AG09319 (cell line): ENCODE data around the gene GABRP.
"Not testable (repeated sequence)": the region's sequence is repeated elsewhere in the genome, so short reads cannot be mapped to it uniquely, and the experiment has no call there.

Source experiments
- DNase-seq: peaks from one replicate; pipeline ENCODE4 v3.0.0-alpha.2; 2010; ENCODE audit warnings: low read depth; ENCODE audit errors: extremely low read depth
- TF ChIP-seq, protein P1 (sequence below): IDR thresholded peaks from 2 replicates; pipeline ENCODE4 v1.5.1; 2011; ENCODE audit warnings: low read depth, mild to moderate bottlenecking, inconsistent platforms, low read length, moderate library complexity

Gene GABRP

DNA sequence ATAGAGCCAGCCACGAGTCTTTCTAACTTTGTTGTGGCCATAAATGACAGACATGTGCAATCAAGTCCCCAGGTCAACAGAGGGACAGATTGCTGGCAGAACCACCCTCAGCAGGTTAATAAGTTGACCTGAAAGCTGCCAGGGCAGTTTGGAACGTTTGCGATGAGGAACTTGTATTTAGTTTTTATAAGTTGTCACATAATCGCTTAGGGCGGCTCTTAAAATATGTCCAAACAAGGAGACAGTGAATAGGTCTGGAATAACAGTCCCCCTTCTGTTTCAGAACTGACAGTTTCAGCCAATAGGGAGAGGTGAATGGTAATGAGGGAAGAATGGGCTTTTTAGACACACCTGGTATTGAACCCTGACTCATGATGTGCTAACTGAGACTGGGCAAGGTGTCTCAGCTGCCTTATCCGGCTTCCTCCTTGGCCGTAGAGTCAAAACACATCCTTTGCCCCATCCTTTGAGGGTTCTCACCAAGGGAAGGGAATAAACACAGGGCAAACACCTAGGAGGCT, 33.6 kb upstream of the GABRP start:
- DNase-seq: no peak
- TF ChIP-seq, protein P1, sequence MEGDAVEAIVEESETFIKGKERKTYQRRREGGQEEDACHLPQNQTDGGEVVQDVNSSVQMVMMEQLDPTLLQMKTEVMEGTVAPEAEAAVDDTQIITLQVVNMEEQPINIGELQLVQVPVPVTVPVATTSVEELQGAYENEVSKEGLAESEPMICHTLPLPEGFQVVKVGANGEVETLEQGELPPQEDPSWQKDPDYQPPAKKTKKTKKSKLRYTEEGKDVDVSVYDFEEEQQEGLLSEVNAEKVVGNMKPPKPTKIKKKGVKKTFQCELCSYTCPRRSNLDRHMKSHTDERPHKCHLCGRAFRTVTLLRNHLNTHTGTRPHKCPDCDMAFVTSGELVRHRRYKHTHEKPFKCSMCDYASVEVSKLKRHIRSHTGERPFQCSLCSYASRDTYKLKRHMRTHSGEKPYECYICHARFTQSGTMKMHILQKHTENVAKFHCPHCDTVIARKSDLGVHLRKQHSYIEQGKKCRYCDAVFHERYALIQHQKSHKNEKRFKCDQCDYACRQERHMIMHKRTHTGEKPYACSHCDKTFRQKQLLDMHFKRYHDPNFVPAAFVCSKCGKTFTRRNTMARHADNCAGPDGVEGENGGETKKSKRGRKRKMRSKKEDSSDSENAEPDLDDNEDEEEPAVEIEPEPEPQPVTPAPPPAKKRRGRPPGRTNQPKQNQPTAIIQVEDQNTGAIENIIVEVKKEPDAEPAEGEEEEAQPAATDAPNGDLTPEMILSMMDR: no peak

DNA sequence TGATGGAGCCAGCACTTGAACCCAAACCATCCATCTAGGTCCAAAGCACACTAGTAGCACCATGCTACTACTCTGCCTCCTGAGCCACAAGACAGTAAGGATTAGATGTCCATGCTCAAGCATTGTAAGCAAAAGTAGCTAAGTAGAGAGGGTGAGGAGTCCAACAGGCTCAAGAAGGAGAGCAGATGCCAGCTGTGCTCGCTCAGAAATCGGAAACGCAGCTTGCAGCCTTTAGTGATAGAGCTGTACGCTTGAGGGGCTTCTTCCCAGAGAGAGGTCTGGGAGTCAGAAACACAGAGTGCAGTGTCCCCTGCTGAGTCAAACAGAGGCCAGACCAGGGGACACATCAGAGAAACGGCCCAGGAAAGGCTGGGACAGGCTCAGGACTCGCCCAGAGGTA, 32.7 kb upstream of the GABRP start:
- no peak for DNase-seq
- TF ChIP-seq, protein P1: no peak

DNA sequence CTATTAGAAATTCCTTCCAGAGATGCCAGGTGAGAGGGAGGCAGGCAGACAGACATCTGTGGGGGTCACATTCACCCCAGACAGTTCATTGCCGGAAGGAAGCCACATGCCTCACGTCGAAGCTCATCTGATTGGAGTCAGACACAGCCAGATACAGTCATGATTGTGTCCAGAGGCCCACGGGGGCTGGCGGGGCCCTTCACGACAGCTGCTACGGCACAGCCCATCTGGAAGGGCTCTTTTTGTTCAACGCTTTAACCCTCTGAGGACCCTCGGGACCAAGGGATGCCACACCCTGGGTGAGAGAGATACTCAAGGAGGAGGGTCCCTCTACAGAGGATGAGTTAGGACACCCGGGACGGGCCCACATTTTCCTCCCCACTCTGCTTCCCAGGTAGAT, 31.9 kb upstream of the GABRP start:
- DNase-seq: no peak
- TF ChIP-seq, protein P1: no peak

DNA sequence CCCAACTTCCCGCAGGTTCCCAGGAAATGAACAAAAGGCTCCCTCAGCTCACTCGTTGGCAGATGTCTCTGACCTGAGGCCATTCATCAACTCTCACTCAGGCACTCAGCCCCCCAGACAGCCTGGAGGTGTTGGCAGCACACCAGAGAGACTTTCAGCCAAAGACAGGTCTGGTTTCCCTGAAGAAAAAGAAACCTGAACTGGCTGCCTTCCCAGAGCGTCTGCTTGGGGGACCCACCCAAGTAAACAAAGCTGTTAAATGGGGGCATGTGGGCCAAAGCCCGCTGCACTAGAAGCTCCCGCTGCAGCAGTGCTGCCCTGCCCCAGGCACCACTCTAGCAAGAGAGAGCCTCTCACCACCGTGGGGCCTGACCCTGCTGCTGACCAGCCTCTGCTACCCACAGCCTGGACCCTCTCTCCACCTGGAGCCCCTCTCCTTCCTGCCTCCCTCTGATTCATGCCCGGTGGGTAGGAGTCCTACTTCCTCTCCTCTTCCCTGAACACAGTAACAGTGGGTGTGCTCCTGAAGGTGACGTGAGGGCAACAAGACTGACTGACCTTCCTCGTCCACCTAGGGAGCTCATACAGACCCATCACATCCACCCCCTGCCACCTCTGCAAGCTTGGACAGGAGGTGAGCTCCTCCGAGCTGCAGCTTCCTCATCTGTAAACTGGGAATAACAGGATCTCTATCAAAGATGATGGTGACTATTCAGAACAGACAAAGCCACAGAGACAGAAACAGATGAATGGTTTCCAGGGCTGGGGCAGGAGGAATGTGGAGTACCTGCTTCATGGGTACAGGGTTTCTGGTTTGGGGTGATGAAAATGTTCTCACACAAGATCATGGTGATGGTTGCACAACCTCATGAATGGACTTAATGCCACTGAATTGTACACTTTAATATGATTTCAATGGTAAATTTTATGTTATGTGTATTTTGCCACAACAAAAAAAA, 31.0 kb upstream of the GABRP start:
- DNase-seq: no peak
- TF ChIP-seq, protein P1: no peak

DNA sequence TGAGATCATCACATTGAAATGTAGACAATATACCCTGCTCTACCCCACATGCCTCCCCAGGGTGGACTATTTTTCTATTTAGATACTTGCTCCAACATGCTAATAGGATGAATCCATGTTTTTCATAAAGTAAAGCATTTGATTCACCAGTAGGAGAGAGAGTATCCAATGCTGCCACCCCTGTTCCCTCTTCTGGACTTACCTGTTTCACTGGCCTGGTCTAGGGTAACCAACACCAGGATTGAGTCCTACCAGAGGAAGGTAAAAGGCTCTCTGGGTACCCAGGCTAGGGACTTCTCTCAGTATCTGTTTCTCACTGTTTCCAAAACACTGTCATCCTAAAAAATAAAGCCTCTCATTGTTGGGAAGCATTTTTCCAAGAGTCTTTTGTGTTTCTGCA, 30.2 kb upstream of the GABRP start:
- DNase-seq: no peak
- TF ChIP-seq, protein P1: no peak

DNA sequence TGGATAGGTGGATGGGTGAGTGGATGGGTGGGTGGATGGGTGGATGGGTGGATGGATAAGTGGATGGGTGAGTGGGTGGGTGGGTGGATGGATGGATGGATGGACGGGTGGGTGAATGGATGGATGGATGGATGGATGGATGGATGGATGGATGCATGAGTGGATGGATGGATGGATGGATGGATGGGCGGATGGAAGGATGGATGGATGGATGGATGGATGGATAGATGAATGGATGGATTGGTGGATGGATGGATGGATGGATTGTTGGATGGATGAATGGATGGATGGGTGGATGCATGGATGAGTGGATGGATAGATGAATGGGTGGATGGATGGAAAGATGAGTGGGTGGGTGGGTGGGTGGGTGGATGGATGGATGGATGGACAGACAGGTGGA, 29.0 kb upstream of the GABRP start:
- DNase-seq: not testable (repeated sequence)

DNA sequence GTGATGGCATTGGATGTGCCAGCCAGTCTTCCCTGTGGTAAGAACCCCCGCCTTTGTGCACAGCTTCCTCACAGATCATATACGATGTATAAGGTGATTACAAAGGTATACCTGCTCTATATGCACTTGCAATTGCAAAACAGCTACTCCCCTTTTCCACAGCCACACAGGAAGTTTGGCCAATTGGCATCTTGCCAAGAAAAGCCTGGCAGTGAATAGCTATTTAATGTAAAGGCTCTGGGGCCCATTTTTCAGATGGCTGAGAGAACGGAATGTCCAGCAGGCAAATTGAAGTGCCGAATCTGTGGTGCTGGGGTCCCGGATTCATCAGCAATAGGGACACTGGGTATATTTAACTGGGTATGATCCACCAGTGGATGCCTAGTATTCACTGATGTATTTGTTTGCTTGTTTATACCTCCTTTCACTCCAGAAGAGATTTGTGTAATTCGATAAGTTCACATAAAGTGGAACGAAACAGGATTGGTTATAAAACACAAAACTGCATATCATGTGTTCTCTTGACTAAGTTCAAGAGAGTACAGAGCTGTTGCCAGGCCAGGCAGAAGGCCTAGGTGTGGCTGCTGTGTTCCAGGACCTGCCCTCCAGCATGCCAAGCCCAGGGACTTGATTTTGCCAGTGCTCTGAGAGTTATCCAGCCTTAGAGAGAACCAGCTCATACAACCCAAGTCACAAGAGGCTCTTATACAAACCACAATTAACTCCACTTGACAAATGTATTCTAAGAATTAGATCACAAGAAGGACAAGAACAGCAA, 27.7 kb upstream of the GABRP start:
- DNase-seq: no peak
- TF ChIP-seq, protein P1: no peak
